NCI-H2196 treated with DMSO at 0.1 percent for 48 hours (cell line): ENCODE data around the gene PRELID3B.
"Not testable (repeated sequence)": the region's sequence is repeated elsewhere in the genome, so short reads cannot be mapped to it uniquely, and the experiment has no call there.

Experiments
- DNase-seq: peaks from one replicate; lab custom pipeline; 2025; ENCODE audit not compliant: unreplicated experiment; lab: John Stamatoyannopoulos, UW

The PRELID3B gene

GRCh38 chr20:59050437-59050836 lies 7.9 kb upstream of the PRELID3B start:
- no peak for DNase-seq

DNA sequence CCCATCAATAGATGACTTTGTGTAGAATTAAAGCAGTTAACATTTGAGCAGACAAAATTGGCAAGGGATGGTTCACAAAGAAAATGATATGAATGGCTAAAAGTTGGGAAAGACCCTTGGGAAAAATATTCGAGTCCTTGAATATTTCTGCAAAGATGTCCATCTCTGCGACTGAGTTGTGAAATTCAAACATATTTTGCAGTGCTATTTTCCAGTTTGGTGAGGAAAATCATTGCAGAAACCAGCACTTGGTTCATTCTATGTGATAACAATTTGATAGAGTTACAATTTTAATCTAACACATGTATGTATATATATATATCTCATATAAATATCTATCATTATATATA lies 6.1 kb upstream of the PRELID3B start:
- DNase-seq, result no peak

GRCh38 chr20:59047938-59048680 lies 5.5 kb upstream of the PRELID3B start:
- DNase-seq, result no peak

- no peak for DNase-seq
These were observed 4.3 kb upstream of the PRELID3B start for GRCh38 chr20:59046862-59047261.

GRCh38 chr20:59044796-59045195 lies 2.2 kb upstream of the PRELID3B start:
- DNase-seq, result no peak

DNA sequence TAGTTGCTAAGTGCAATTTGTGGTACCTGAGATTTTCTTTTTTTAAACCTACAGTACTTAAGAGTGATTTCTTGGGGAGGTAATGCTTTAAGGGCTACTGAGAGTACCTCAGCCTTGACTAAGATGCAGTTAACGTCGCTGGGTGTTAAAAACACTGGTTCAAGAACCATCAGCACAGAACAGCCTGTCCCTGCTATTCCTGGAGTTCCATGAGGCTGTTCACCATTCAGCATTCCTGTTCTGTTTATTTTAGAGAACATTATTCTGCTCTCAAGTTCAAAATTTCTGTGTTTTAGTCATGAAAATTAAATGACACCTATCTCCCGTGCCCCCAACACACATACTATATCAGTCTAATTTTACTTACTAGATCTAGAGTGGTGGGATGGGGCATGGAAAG lies 1.7 kb upstream of the PRELID3B start:
- DNase-seq, result no peak

DNA sequence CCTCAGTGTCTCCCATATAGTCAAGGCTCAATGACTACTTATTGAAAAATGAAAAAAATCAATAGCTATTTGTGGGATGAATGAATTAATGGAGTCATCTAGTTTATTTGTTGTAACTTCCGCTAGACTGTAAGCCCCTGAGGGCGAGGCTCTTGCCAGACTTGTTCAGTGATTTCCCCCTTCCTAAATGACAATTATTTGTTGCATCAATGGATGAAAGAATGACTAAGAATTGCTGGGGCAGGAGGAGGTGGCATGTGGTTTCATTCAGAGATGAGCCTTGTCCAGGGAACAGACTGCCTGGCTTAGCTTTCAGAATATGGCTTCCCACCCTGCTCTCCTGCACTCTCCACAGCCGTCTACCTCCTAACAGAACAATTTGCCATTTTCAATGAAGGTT lies 1.1 kb upstream of the PRELID3B start:
- DNase-seq, result no peak

GRCh38 chr20:59042796-59043631 lies 428 bp upstream of the PRELID3B start:
- DNase-seq, result peak; percentile 89

GRCh38 chr20:59041487-59041886 lies 1.1 kb downstream of the PRELID3B start:
- not testable (repeated sequence) for DNase-seq

DNA sequence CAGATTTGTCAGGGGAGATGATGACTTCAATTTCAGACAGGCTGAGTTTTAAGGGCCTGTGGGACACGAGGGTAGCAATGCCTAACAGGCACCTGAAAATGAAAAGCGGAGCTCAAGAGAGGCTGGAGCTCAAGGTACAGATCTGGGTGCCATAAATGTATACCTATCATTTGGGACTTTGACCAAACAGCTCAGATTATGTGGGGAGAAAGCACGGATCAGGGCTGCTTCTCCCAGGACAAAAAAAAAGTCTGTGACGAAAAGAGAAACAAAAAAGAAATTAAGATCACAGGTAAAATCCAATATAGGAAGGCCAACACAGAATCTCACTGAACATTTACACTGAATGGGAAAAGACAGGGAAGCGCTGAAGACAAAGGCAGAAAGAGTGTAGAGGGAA lies 1.9 kb downstream of the PRELID3B start:
- DNase-seq, result no peak

DNA sequence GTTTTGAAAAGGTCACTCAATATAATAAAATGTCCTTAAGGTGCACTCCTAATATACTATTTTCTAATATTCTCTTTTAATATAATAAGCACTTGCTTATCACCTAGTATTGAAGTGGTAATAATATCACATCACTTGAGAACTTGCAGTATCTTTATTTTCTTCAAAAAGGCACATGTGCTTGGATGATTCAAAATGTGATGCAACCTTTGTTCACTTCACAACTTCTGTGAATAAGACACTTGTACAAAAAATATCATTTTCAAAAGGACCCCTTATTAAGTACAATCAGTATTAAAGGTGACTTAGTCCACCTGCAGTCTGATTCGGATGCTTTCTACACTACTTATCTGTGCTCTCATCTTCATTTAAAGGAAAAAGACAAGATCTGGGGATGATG lies 3.4 kb downstream of the PRELID3B start:
- DNase-seq, result no peak

DNA sequence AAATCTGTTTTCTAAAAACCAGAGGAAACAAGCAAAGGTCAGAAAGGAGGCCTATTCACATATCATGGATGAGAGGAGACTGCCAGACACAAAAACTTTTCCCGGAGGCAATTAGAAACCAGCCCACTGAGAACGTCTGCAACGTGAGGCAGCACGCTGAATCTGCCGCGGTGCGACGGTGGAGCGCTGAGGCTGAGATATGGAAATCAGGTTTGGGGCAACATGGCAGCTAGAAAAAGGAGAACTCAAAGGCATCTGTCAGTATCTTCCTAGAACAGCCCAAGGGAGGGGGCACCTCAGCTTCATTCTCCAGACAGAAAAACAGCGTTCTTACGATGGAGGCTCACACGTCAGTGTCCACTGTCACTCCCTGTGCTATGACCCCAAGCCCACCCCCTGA lies 5.2 kb downstream of the PRELID3B start:
- DNase-seq, result no peak

GRCh38 chr20:59035381-59035780 lies 7.2 kb downstream of the PRELID3B start:
- no peak for DNase-seq

DNA sequence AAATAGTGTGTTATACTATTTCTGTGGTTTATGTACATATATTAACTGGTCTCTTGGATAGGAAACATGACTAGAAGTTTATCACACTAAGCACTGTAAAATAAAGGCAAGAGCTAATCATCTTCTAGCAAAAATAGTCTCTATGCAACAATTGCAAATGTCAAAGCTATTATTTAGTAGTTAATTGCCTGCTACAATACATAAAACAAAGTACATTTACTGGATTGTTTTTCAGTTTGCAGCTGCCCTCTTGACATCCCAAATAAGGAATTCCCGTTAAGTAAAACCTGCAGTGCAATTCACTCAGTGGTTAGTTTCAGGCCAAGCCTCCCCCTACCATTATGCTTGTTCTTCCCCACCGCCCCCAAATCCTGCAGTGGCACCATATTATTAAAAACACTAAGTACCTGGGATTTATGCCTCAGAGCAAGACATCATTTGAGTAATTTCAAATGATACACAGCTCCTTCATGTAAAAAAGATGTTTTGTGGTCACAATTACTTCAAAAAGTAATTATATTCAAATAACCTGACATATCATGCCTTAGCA lies 8.9 kb downstream of the PRELID3B start:
- DNase-seq, result no peak

- DNase-seq, result no peak
These were observed 9.5 kb downstream of the PRELID3B start for GRCh38 chr20:59033093-59033492.

- DNase-seq, result peak; percentile 29
These were observed 9.9 kb downstream of the PRELID3B start for GRCh38 chr20:59032713-59033059.

DNA sequence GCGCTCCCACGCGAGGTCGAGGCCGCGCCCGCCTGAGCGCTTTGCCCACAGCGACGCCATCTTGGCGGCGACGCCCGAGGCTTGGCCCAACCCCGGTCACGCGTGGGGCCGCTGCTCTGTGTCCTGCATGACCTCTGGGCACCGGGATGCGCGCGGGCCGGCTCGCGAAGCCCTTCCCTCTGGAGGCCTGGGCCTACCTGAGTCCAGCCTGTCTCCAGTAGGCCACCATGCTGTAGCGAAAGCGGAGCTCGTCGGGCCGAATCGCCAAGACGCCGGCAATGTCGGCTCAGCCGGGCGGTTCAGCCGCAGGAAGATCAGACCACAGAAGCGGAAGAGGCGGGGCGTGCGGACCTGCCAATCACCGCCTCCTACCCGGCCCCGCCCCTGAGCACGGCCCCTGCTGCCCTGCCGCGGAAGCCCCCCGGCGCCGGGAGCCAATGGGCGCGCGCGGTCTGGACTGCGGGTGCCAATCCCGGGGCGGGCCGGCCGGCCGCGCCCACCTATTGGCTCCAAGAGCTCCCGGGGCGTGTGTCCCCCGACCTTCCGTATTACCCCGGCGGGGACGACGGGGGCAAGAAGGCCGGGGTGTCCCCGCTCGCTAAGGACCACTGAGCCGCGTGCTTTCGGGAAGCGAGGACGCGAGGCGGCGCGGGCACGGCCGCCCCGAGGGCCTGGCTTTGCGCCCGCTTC lies 10.4 kb downstream of the PRELID3B start, which contains the start of gene ATP5F1E:
TSS of gene ATP5F1E (minus strand) at position 313 of the 690 bp plus-strand sequence. CDS start at position 229, 84 bp downstream.
- peak; percentile 96 for DNase-seq

GRCh38 chr20:59031564-59032022 lies 11.0 kb downstream of the PRELID3B start:
- no peak for DNase-seq

DNA sequence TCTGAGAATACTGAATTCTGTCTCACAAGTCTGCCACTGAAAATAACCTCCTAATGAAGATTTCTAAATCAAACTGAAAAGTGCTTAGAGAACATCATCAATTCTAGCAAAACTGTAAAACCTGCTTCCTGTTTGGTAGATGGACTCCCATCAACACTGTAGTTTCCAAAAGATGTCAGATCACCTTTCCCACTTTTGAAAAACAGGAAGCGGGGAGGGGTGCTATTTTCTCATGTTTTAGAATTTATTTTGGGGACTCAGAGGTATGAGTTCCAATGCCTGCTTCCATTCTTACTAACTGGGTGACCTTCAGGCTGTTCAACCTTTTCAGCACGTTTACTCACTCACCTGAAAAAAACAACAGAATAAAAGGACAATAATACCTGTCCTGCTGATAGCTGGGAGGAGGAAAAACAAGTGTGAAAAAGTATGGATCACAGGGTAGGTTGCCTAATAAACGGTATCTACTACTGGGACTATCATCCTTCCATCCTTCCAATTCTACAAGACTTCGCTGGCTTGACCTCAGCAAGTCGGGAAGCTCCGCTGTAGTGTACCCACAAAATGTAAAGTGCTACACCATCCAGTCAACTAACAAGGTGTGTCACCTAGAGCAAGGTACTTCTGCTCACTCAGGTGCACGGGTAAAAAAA lies 11.5 kb downstream of the PRELID3B start:
- no peak for DNase-seq

- no peak for DNase-seq
These were observed 13.8 kb downstream of the PRELID3B start for GRCh38 chr20:59028812-59029211.

GRCh38 chr20:59027741-59028320 lies 14.8 kb downstream of the PRELID3B start:
- no peak for DNase-seq
